Astrocyte (in vitro differentiated cells and primary cell): ENCODE results near the gene FPGS.

Source experiments
- EZH2 ChIP-seq: IDR thresholded peaks from 2 replicates; pipeline ENCODE4 v1.6.1; 2012; ENCODE audit warnings: mild to moderate bottlenecking, low read length, inconsistent platforms; ENCODE audit not compliant: insufficient read depth
- TF ChIP-seq, protein P1 (sequence below): IDR thresholded peaks from 2 replicates; pipeline ENCODE4 v1.5.1; 2011; ENCODE audit warnings: low read depth, mild to moderate bottlenecking, inconsistent platforms, low read length, moderate library complexity; ENCODE audit not compliant: insufficient read depth

DNA sequence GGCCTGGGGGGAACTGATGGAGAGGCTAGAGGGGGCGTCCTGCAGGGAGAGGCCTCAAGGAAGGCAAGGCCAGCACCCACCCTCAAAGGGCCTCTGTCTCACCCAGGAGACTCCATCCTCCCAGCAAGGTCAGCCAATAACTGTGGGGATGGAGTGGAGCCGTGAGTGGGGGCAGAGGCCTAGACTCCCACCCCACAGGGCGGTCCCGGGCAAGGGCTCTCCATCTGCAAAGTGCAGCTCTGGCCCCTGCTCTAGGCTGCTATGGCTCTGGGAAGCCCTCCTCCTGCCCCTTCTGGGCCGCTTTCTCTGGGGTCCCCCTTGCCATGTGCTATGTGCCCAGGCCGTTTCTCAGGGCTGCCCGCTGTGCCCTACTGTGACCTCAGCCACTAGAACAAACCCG, 14.0 kb downstream of the FPGS start:
- TF ChIP-seq, protein P1, sequence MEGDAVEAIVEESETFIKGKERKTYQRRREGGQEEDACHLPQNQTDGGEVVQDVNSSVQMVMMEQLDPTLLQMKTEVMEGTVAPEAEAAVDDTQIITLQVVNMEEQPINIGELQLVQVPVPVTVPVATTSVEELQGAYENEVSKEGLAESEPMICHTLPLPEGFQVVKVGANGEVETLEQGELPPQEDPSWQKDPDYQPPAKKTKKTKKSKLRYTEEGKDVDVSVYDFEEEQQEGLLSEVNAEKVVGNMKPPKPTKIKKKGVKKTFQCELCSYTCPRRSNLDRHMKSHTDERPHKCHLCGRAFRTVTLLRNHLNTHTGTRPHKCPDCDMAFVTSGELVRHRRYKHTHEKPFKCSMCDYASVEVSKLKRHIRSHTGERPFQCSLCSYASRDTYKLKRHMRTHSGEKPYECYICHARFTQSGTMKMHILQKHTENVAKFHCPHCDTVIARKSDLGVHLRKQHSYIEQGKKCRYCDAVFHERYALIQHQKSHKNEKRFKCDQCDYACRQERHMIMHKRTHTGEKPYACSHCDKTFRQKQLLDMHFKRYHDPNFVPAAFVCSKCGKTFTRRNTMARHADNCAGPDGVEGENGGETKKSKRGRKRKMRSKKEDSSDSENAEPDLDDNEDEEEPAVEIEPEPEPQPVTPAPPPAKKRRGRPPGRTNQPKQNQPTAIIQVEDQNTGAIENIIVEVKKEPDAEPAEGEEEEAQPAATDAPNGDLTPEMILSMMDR = no peak
- no peak for TF ChIP-seq EZH2
